HepG2 (cell line): ENCODE results near the gene NISCH. TPM values are rescaled to one million over a fixed set of nuclear protein-coding genes. Genes with fewer than 3 reads are reported as not detected.

ENCODE experiments used
- ATM ChIP-seq: fragments of 450-650 bp; IDR thresholded peaks from 2 replicates; pipeline ENCODE4 v1.7.1; 2017; ENCODE audit warnings: mild to moderate bottlenecking, borderline replicate concordance
- CERS6 ChIP-seq: sonication (generic); formaldehyde crosslinking; IDR thresholded peaks from 2 replicates; pipeline ENCODE4 v1.5.0; 2020; ENCODE audit warnings: missing genetic modification reagents
- HNF4A ChIP-seq: sonication (generic); formaldehyde crosslinking; IDR thresholded peaks from 2 replicates; pipeline ENCODE4 v1.4.0; 2020; ENCODE audit warnings: missing genetic modification reagents
- HNRNPH1 ChIP-seq: fragments of 200-400 bp; formaldehyde crosslinking; optimal IDR thresholded peaks from 2 replicates; pipeline ENCODE3; 2017; ENCODE audit warnings: mild to moderate bottlenecking, low read depth, low read length
- HOXA7 ChIP-seq: sonication (generic); formaldehyde crosslinking; IDR thresholded peaks from 2 replicates; pipeline ENCODE4 v1.8.1; 2022; ENCODE audit warnings: mild to moderate bottlenecking, missing genetic modification reagents, moderate library complexity
- MAZ ChIP-seq, 2 experiments: sonication (generic) in 1 of 2; formaldehyde crosslinking in 1 of 2; IDR thresholded peaks; 2 replicates each; pipeline versions ENCODE4 v1.5.0 to v1.6.1; 2012 to 2020; ENCODE audit warnings: low read depth in 2 of 2, mild to moderate bottlenecking in 2 of 2, borderline replicate concordance in 1 of 2, improper control_type of control experiment in 1 of 2, low read length in 1 of 2, missing genetic modification reagents in 1 of 2, moderate library complexity in 1 of 2
- PAXIP1 ChIP-seq: sonication (generic); formaldehyde crosslinking; conservative IDR thresholded peaks from 2 replicates; pipeline ENCODE4 v1.4.0; 2020; ENCODE audit warnings: mild to moderate bottlenecking, missing genetic modification reagents, moderate library complexity
- SCMH1 ChIP-seq: sonication (generic); formaldehyde crosslinking; IDR thresholded peaks from 2 replicates; pipeline ENCODE4 v1.9.0; 2021; ENCODE audit warnings: missing genetic modification reagents, mild to moderate bottlenecking, borderline replicate concordance
- SKI ChIP-seq: fragments of 450-650 bp; IDR thresholded peaks from one replicate; pipeline ENCODE4 v1.6.1; 2018; ENCODE audit warnings: mild to moderate bottlenecking; ENCODE audit not compliant: partially characterized antibody
- SOX5 ChIP-seq: IDR thresholded peaks from 2 replicates; pipeline ENCODE4 v1.6.1; 2016; ENCODE audit warnings: borderline replicate concordance
- THYN1 ChIP-seq: sonication (generic); formaldehyde crosslinking; IDR thresholded peaks from 2 replicates; pipeline ENCODE4 v1.8.1; 2023; ENCODE audit warnings: low read depth, mild to moderate bottlenecking, moderate library complexity, missing genetic modification reagents, borderline replicate concordance
- ZBTB37 ChIP-seq: sonication (generic); formaldehyde crosslinking; IDR thresholded peaks from 2 replicates; pipeline ENCODE4 v1.4.0; 2020; ENCODE audit warnings: mild to moderate bottlenecking, missing genetic modification reagents
- ZNF160 ChIP-seq: sonication (generic); formaldehyde crosslinking; IDR thresholded peaks from 2 replicates; pipeline ENCODE4 v1.8.0; 2022; ENCODE audit warnings: mild to moderate bottlenecking, inconsistent platforms, missing genetic modification reagents
- ZNF280D ChIP-seq: sonication (generic); formaldehyde crosslinking; IDR thresholded peaks from 2 replicates; pipeline ENCODE4 v1.5.1; 2020; ENCODE audit warnings: mild to moderate bottlenecking, missing genetic modification reagents
- ZNF350 ChIP-seq: sonication (generic); formaldehyde crosslinking; IDR thresholded peaks from 2 replicates; pipeline ENCODE4 v1.4.0; 2020; ENCODE audit warnings: mild to moderate bottlenecking, low read depth, missing genetic modification reagents, borderline replicate concordance
- ZNF639 ChIP-seq: conservative IDR thresholded peaks from 2 replicates; pipeline ENCODE4 v1.6.1; 2018; ENCODE audit warnings: missing genetic modification reagents
- ZNF773 ChIP-seq: sonication (generic); formaldehyde crosslinking; IDR thresholded peaks from 2 replicates; pipeline ENCODE4 v1.4.0; 2020; ENCODE audit warnings: missing genetic modification reagents, borderline replicate concordance
- polyA plus RNA-seq, 8 experiments: library from polyadenylated mRNA; depleted of rRNA in 3 of 8; stranded (reverse) in 7 of 8; unstranded in 1 of 8; fragments of >200 nt; fragmentation: Illumina TruSeq in 4 of 8; extraction: Trizol in 4 of 8; gene quantifications; 2 replicates each; pipeline versions ENCODE4 v1.2.1 to v1.2.3, GENCODE V29; 2011 to 2016; ENCODE audit warnings: low read depth in 4 of 8, missing spikeins in 1 of 8, mixed read lengths in 1 of 8; ENCODE audit not compliant: insufficient read depth in 1 of 8
- total RNA-seq, 5 experiments: library from RNA; depleted of rRNA; stranded (reverse); fragments of >200 nt; fragmentation: Illumina TruSeq; extraction: Trizol; gene quantifications; 2 replicates each; pipeline ENCODE4 v1.2.3, GENCODE V29; 2016; ENCODE audit warnings: low read depth in 1 of 5

The NISCH gene
- total and polyA plus RNA-seq, 2 of the 13 experiments (the other 11 are each of a cell fraction or from before 2014, with no cell fraction given), result 27.0 to 47.6 TPM

GRCh38 chr3:52536369-52537164, 81.2 kb downstream of the NISCH start, which contains the start of gene UQCC5 (continued):
- no peak for TF ChIP-seq ATM
- 0 out of 2 replicates have a peak, but pooled peaks have one; percentile 43 for TF ChIP-seq THYN1 (CRISPR knock-in tag)
- TF ChIP-seq ZBTB37, result no peak
- TF ChIP-seq SKI, result peak; percentile 67
- TF ChIP-seq HNF4A (CRISPR knock-in tag), result no peak
- TF ChIP-seq ZNF639, result no peak; the same call in 1 of the 2 replicates
- TF ChIP-seq PAXIP1 (CRISPR knock-in tag), result peak; percentile 38; the same call in 1 of the 2 replicates
- no peak for TF ChIP-seq CERS6 (CRISPR knock-in tag)
- no peak for TF ChIP-seq SCMH1 (CRISPR knock-in tag)
- TF ChIP-seq MAZ (IDR thresholded peaks at IDR 0.05; ENCODE audit: borderline replicate concordance, low read depth, low read length), result peak; percentile 28; the same call in 1 of the 2 replicates
- peak; percentile 95 for TF ChIP-seq MAZ (CRISPR knock-in tag; IDR thresholded peaks at IDR 0.05; ENCODE audit: low read depth)
- TF ChIP-seq HNRNPH1, result no peak
- TF ChIP-seq ZNF160 (CRISPR knock-in tag), result peak; percentile 90
- no peak for TF ChIP-seq HOXA7 (CRISPR knock-in tag)
- TF ChIP-seq ZNF280D, result no peak
- peak; percentile 93 for TF ChIP-seq ZNF350 (CRISPR knock-in tag)
- TF ChIP-seq ZNF773 (CRISPR knock-in tag), result no peak
- no peak for TF ChIP-seq SOX5
